GM18867 (cell line): ENCODE measurements around the gene SRRM5.
"Not testable (repeated sequence)": the region's sequence is repeated elsewhere in the genome, so short reads cannot be mapped to it uniquely, and the experiment has no call there.

Experiments
- ATAC-seq: cut with Tn5 transposase; IDR thresholded peaks from one replicate; pipeline ENCODE4 v1.9.1; 2021; ENCODE audit warnings: mild to moderate bottlenecking, moderate library complexity; ENCODE audit not compliant: unreplicated experiment

The SRRM5 gene

GRCh38 chr19:43611788-43612187, at the start of gene SRRM5:
Gene SRRM5 (plus strand): TSS chr19:43612088. CDS start chr19:43612122, 34 bp downstream.
- ATAC-seq, result no peak

- no peak for ATAC-seq
These were observed 49.6 kb upstream of the SRRM5 start for GRCh38 chr19:43562226-43562697.

GRCh38 chr19:43562698-43563241, 49.1 kb upstream of the SRRM5 start:
- ATAC-seq, result peak; percentile 74

- no peak for ATAC-seq
These were observed 48.0 kb upstream of the SRRM5 start for GRCh38 chr19:43563816-43564457.

GRCh38 chr19:43564800-43565199, 47.1 kb upstream of the SRRM5 start:
- ATAC-seq, result no peak

GRCh38 chr19:43569657-43570056, 42.2 kb upstream of the SRRM5 start:
- no peak for ATAC-seq

- ATAC-seq, result no peak
These were observed 41.6 kb upstream of the SRRM5 start for GRCh38 chr19:43570174-43570791.

- no peak for ATAC-seq
These were observed 39.7 kb upstream of the SRRM5 start for GRCh38 chr19:43572171-43572588.

- ATAC-seq, result no peak
These were observed 37.3 kb upstream of the SRRM5 start for GRCh38 chr19:43574424-43575155.

- peak; percentile 95 for ATAC-seq
These were observed 36.5 kb upstream of the SRRM5 start, which contains the start of the genes PINLYP and XRCC1 for GRCh38 chr19:43575156-43575950. Gene PINLYP (plus strand): TSS chr19:43575801. CDS start chr19:43577192, 1,391 bp downstream. Gene XRCC1 (minus strand): TSS chr19:43575527. CDS start chr19:43575458, 69 bp downstream.

GRCh38 chr19:43575955-43576878, 35.7 kb upstream of the SRRM5 start:
- ATAC-seq, result no peak

- no peak for ATAC-seq
These were observed 33.1 kb upstream of the SRRM5 start for GRCh38 chr19:43578787-43579186.

GRCh38 chr19:43581467-43581866, 30.4 kb upstream of the SRRM5 start:
- ATAC-seq, result no peak

GRCh38 chr19:43582495-43582894, 29.4 kb upstream of the SRRM5 start:
- ATAC-seq, result no peak

GRCh38 chr19:43584484-43584883, 27.4 kb upstream of the SRRM5 start:
- no peak for ATAC-seq

- no peak for ATAC-seq
These were observed 25.5 kb upstream of the SRRM5 start for GRCh38 chr19:43586346-43586745.

GRCh38 chr19:43587029-43587428, 24.9 kb upstream of the SRRM5 start:
- ATAC-seq, result not testable (repeated sequence)

- no peak for ATAC-seq
These were observed 22.6 kb upstream of the SRRM5 start for GRCh38 chr19:43589277-43589676.

- no peak for ATAC-seq
These were observed 22.2 kb upstream of the SRRM5 start for GRCh38 chr19:43589678-43590077.
